NB4 (cell line): Measurements from ENCODE around the gene ZNF652.

Experiments used
- CTCF ChIP-seq: IDR thresholded peaks from one replicate; pipeline ENCODE4 v1.5.1; 2012; ENCODE audit warnings: low read depth, low read length
- POLR2A ChIP-seq: IDR thresholded peaks from 2 replicates; pipeline ENCODE4 v1.6.1; 2011; ENCODE audit warnings: mild to moderate bottlenecking; ENCODE audit not compliant: insufficient read length; ENCODE audit errors: extremely low read depth

GRCh38 chr17:49386373-49386772 lies 24.3 kb upstream of the ZNF652 start:
- TF ChIP-seq CTCF (no peak), POLR2A (no peak)
